Neutrophil (primary cell): ENCODE results near the gene OLFM3.

Source experiments
- H3K27ac ChIP-seq: fragments of 200-600 bp; sonication (generic); 2 replicates; pipeline ENCODE4 v1.5.1; 2016; ENCODE audit warnings: mild to moderate bottlenecking, moderate library complexity
- H3K27me3 ChIP-seq: fragments of 200-600 bp; sonication (generic); 2 replicates; pipeline ENCODE4 v1.6.0; 2016; ENCODE audit warnings: mild to moderate bottlenecking
- H3K36me3 ChIP-seq: fragments of 200-600 bp; sonication (generic); 2 replicates; pipeline ENCODE4 v1.5.1; 2017
- H3K4me1 ChIP-seq, 2 experiments: fragments of 200-600 bp in 1 of 2; sonication (generic) in 1 of 2; 1 replicate in 1 of 2; 2 replicates in 1 of 2; pipeline versions ENCODE4 v1.5.1 to v1.6.1; 2013 to 2016; ENCODE audit warnings: low read depth in 1 of 2, low read length in 1 of 2, mild to moderate bottlenecking in 1 of 2, moderate library complexity in 1 of 2; ENCODE audit not compliant: control insufficient read depth in 1 of 2, insufficient read depth in 1 of 2
- H3K4me3 ChIP-seq, 2 experiments: fragments of 200-600 bp in 1 of 2; sonication (generic) in 1 of 2; 1 replicate in 1 of 2; 2 replicates in 1 of 2; pipeline ENCODE4 v1.5.1; 2013 to 2016; ENCODE audit warnings: low read depth in 1 of 2, low read length in 1 of 2, mild to moderate bottlenecking in 1 of 2, moderate library complexity in 1 of 2
- H3K9me3 ChIP-seq: fragments of 200-600 bp; sonication (generic); 2 replicates; pipeline ENCODE4 v1.5.1; 2016
- TF ChIP-seq, protein P1 (sequence below): fragments of 200-600 bp; sonication (generic); IDR thresholded peaks from 2 replicates; pipeline ENCODE4 v1.5.1; 2016; ENCODE audit warnings: antibody characterized with exemption

The OLFM3 gene

DNA sequence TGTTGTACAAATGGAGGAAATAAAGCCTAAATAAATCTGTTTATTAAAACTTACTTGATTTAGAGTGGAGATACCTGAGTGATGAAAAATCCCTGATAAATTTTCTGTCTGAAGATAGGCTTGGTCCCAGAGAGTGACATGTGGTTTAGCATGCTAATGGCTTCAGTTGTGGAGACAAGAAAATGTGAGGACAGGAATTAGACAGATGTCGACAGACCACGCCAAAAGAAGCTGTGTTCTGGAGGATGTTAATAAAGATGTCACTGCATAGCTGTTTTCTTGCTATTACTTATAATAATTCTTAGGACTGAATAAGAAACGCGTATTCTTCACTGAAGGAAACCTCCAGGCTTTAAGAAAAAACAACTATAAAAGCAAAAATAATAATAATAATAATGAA lies 154.9 kb downstream of the OLFM3 start:
- Histone ChIP-seq H3K36me3 (no peaks in the 10 kb centered on the region), H3K4me1 (no peaks in the 10 kb centered on the region), H3K27me3 (no peaks in the 10 kb centered on the region), H3K4me3 (no peak overlapping the region), H3K9me3 (no peaks in the 10 kb centered on the region), H3K27ac (no peak overlapping the region)
- TF ChIP-seq, protein P1, sequence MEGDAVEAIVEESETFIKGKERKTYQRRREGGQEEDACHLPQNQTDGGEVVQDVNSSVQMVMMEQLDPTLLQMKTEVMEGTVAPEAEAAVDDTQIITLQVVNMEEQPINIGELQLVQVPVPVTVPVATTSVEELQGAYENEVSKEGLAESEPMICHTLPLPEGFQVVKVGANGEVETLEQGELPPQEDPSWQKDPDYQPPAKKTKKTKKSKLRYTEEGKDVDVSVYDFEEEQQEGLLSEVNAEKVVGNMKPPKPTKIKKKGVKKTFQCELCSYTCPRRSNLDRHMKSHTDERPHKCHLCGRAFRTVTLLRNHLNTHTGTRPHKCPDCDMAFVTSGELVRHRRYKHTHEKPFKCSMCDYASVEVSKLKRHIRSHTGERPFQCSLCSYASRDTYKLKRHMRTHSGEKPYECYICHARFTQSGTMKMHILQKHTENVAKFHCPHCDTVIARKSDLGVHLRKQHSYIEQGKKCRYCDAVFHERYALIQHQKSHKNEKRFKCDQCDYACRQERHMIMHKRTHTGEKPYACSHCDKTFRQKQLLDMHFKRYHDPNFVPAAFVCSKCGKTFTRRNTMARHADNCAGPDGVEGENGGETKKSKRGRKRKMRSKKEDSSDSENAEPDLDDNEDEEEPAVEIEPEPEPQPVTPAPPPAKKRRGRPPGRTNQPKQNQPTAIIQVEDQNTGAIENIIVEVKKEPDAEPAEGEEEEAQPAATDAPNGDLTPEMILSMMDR: no peak

DNA sequence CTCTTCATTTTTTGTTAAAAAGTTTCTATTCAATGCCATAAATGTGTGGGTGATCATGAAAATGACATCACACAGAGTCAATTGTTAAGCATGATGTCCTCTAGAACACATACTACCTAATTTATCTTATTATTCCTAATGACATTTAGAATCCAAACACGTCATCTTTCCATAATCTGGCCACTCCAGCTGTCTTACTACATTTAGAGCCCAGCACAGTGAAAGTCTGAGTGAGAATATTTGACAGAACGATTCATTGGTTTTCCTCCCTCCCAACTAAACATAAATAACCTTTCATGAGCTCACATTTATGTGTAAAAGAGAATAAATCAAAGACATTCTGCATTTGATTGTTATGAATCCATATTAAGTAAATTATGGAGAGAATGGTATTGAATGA lies 160.7 kb downstream of the OLFM3 start:
- no peaks in the 10 kb centered on the region for H3K36me3 ChIP-seq
- H3K9me3 ChIP-seq: no peaks in the 10 kb centered on the region
- H3K27me3 ChIP-seq: no peaks in the 10 kb centered on the region
- TF ChIP-seq, protein P1: no peak
- H3K4me3 ChIP-seq: no peak overlapping the region
- no peaks in the 10 kb centered on the region for H3K4me1 ChIP-seq
- H3K27ac ChIP-seq: no peak overlapping the region

DNA sequence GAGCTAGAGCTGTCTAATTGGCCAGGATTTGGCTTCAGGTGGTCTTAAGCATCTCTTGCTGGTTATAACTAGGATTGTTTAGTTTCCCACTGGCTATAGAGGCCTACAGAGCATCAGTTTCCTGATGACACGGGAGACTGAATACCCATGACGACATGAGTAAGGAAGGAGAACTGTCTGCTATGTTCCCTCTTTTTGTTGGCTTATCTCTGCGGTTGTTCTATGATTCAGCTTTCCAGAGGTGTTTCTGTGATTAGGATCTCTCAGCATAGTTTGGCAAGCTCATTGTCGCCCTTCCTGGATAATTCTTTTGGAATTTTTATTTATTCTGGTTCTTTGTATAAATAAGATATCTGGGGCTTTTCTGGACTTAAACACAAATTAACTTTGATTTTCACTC lies 163.4 kb downstream of the OLFM3 start:
- Histone ChIP-seq H3K36me3 (no peaks in the 10 kb centered on the region), H3K27me3 (no peaks in the 10 kb centered on the region), H3K4me1 (no peaks in the 10 kb centered on the region), H3K4me3 (no peak overlapping the region), H3K27ac (no peak overlapping the region), H3K9me3 (no peaks in the 10 kb centered on the region)
- TF ChIP-seq, protein P1: no peak

DNA sequence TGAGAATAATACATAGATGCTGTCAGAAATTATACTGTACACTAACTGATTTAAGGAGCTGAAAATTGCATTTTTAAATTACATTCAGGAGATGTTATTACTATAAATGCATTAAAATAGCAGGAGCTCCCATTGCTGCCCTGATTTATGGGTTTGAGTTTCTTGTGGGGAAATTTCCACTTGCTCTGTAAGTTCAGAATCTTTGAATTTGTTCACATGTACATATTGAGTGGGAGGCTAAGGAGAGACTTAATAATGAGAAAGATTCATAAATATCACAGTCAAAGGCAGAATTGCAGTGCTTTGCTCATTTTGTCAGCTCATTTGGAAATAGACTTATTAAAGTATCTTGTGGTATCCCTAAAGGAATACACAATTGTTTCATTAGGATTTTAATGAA lies 170.3 kb downstream of the OLFM3 start:
- Histone ChIP-seq H3K27ac (no peak overlapping the region), H3K27me3 (no peaks in the 10 kb centered on the region), H3K9me3 (no peaks in the 10 kb centered on the region), H3K36me3 (no peaks in the 10 kb centered on the region), H3K4me1 (no peaks in the 10 kb centered on the region), H3K4me3 (no peak overlapping the region)
- TF ChIP-seq, protein P1: no peak

DNA sequence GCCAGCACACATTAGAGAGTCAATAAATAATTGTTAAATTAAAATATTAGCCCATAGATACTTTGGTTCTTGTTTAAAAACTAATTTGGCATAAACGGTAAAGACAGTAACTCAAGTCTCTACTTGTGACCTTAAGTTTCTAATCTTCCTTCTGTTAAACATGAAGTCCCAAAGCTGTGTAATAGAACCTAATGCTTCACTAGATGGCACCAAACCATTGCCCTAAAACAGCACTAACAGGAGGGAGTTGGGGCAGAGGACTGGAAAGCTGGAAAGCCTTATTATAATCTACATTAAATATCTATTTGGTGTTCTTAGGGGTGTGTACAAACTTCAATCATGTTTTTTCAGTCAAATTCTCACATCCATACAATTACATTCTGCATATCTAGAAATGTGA lies 176.7 kb downstream of the OLFM3 start:
- TF ChIP-seq, protein P1: no peak
- Histone ChIP-seq H3K27ac (no peak overlapping the region), H3K4me3 (no peak overlapping the region), H3K36me3 (no peaks in the 10 kb centered on the region), H3K9me3 (no peaks in the 10 kb centered on the region), H3K4me1 (no peaks in the 10 kb centered on the region), H3K27me3 (no peaks in the 10 kb centered on the region)

DNA sequence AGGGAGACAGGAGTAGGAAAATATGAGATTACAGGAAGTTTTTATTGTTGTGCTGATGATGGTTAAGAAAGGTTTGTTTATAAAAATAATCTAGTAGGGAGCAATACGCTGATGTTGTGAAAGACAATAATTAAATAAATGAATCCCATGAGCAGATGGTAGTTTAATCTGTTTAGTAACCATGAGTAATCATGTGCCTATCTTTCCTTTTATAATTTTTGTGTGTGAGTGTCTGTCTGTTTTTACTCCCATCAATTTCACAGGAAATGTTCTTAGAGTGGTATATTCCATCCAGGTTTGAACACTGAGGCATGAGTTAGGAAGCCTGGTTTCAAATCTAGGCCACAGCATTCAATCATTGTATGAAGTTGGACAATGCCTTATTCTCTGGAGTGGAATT lies 180.5 kb downstream of the OLFM3 start:
- no peak overlapping the region for H3K4me3 ChIP-seq
- no peaks in the 10 kb centered on the region for H3K9me3 ChIP-seq
- H3K4me1 ChIP-seq: no peaks in the 10 kb centered on the region
- H3K36me3 ChIP-seq: no peaks in the 10 kb centered on the region
- H3K27ac ChIP-seq: no peak overlapping the region
- TF ChIP-seq, protein P1: no peak
- no peaks in the 10 kb centered on the region for H3K27me3 ChIP-seq
